ENCODE measurements around the gene DCAF4.

DNA sequence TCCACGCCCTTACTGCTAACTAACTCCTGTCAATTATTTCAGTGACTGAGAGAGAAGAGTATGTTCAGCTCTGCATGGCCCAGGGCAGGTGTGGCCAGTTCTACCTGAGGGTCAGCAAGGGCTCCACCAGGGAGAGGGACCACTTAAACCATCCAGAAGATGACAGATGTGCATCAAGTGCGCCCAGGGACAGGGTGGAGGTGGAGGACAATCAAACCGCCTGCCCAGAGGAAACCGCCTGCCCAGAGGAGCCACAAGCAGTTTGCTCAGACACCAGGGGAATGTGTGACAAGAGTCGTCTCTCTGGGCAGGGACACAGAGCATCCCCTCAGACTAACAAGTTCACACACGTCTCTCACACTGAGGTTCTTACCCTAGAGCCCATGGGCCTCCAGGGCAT, 46.8 kb upstream of the DCAF4 start:
- TF ChIP-seq, protein P1, sequence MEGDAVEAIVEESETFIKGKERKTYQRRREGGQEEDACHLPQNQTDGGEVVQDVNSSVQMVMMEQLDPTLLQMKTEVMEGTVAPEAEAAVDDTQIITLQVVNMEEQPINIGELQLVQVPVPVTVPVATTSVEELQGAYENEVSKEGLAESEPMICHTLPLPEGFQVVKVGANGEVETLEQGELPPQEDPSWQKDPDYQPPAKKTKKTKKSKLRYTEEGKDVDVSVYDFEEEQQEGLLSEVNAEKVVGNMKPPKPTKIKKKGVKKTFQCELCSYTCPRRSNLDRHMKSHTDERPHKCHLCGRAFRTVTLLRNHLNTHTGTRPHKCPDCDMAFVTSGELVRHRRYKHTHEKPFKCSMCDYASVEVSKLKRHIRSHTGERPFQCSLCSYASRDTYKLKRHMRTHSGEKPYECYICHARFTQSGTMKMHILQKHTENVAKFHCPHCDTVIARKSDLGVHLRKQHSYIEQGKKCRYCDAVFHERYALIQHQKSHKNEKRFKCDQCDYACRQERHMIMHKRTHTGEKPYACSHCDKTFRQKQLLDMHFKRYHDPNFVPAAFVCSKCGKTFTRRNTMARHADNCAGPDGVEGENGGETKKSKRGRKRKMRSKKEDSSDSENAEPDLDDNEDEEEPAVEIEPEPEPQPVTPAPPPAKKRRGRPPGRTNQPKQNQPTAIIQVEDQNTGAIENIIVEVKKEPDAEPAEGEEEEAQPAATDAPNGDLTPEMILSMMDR (IDR thresholded peaks at IDR 0.05): no peak
- TF ChIP-seq POLR2A (IDR thresholded peaks at IDR 0.05): no peak
